Left renal pelvis (tissue), 4 donors: Measurements from ENCODE around the gene ABTB2. TPM values are rescaled to one million over a fixed set of nuclear protein-coding genes. Genes with fewer than 3 reads are reported as not detected.
"Not testable (repeated sequence)": the region's sequence is repeated elsewhere in the genome, so short reads cannot be mapped to it uniquely, and the experiment has no call there.

Experiments used
- DNase-seq, 4 donors: peaks; one replicate each; pipeline ENCODE4 v3.0.0-alpha.2; 2013; ENCODE audit warnings: low read depth in 4 of 4, low spot score in 3 of 4
- polyA plus RNA-seq, 4 donors: library from polyadenylated mRNA; unstranded; fragments of 120-200 nt; gene quantifications; one replicate each; pipeline ENCODE4 v1.2.1, GENCODE V29; 2013; ENCODE audit not compliant: insufficient read length in 4 of 4

ABTB2 gene
- 10 to 100 TPM in 1 of 4 donors, 1 to 10 TPM in 3; 4.4 to 13.9 (median 7.6) TPM for polyA plus RNA-seq

DNA sequence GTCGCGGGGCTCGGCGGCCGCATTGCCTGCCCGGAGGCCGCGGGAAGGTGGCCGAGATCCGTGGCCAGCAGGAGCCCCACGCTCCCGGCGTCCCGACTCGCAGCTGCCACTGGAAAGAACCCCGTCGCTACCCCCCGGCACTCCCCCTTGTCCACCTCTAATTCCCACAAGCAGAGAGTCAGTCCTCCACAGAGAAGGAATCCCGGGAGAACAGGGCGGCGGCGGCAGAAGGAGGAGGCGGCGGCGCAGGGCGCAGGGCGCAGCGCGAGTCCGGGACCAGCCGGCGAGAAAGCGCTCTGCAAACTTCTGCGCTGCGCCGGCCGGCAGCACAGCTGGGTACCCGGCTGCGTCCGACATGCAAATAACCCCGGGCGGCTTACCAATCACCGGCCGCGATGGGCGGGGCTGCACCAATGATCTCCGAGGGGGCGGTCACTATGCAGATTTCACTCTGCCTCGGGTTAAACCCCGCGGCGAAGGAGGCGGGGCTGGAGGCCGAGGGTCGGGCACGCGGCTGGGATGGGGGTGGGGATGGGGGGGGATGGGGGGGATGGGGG is at the start of gene ABTB2:
Gene ABTB2, minus strand, starts transcription at position 310 of the 557 bp plus-strand sequence.
- DNase-seq: peak; percentile 89 to 95 (median 94)

GRCh38 chr11:34407121-34407813 is 49.5 kb upstream of the ABTB2 start:
- no peak for DNase-seq

- DNase-seq: no peak
These were observed 48.6 kb upstream of the ABTB2 start for GRCh38 chr11:34406413-34406812.

DNA sequence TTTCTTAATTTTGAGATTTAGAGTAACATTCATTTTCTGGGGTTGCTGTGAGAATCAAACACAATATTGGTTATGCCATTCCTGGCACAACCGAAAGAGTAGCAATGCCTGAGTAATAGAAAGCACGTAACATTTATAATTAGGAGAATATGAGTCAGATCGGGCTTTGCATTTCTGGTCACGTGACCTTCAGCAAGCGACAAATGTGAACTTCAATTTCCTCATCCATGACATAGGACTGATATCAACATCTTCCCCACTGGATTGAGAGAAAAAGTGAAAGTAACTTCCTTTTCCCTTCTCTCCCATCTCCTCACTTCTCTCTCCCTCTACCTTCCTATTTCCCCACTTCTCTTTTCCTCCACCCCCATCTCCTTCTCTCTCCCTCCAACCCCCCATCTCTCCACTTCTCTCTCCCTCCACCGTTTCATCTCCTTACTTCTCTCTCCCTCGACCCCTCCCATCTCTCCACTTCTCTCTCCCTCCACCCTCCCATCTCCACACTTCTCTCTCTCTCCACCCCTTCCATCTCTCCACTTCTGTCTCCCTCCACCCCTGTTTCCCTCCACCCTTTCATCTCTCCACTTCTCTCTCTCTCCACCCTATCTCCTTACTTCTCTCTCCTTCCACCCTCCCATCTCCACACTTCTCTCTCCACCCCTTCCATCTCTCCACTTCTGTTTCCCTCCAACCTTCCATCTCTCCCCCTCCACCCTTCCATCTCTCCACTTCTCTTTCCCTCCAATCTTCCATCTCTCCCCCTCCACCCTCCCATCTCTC is 47.5 kb upstream of the ABTB2 start:
- no peak for DNase-seq

- DNase-seq: no peak
These were observed 46.5 kb upstream of the ABTB2 start for GRCh38 chr11:34404280-34404679.

GRCh38 chr11:34403431-34403830 is 45.6 kb upstream of the ABTB2 start:
- no peak for DNase-seq

DNA sequence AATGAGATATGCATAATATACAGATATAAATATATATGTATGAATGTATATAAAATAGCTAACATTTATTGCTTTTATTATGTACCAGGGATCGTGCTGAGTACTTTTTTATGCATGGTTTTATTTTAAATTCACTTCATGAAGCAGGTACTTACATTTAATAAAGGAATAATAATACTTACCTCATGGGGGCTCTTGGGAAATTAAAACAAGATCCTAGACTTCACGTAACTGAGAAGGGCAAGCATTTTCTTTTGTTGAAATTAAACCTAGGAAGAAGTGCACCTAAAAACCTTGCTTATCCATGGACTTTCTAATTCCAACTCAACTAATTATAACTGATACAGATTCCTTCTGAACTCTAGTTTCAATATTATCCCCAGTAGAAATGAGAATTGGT is 40.0 kb upstream of the ABTB2 start:
- no peak for DNase-seq

GRCh38 chr11:34397120-34397519 is 39.3 kb upstream of the ABTB2 start:
- no peak for DNase-seq

DNA sequence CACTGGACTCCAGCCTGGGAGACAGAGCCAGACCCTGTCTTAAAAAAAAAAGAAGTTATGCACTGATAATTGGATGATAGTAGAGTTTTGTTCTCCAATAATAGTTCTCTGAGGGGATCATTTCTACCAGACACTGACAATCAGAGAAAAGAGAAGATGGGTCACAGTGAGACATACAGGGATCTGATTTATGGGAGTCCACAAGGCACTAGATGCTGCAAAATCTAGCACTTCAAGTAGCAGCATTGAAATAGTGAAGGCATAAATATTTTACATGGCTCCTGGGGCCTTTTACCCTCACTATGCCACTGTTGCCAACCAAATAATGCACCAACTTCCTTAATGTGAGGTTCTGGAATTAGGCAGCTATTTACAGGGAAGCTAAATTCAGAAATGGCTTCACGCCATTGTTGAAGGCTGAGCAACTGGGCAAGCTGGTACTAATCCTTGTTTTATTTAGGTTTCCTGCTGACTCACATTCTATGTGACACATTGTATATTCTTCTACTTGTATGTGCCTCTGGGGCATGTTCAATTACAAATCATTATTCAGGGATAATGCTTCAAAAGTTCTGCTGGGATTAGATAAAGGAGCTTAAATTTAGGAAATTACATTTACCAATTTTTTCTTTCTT is 38.2 kb upstream of the ABTB2 start:
- DNase-seq: no peak

DNA sequence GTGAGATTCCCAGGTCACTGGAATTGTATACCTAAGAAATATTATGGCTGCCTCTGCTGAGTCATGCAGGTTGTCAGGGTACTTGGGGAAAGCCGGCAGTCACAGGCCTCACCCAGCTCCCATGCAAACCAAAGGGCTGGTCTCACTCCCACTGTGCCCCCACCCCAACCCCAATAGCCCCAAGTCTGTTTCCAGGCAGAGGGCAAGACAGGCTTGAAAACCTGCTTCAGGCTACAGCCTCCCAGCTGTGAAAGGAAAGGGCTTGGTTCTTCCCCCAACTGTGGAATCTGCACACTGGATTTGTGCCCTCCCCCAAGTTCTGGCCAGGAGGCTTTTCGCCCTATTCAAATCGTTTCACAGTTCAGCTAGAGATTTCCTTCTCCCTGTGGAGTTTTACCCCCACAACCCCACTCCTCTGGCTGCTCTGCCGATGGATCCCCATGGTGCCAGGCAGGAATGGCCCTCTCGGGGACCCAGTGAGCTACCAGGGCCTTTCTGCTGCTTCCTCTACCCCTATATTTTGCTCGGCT is 37.0 kb upstream of the ABTB2 start:
- DNase-seq: no peak

- no peak for DNase-seq
These were observed 29.8 kb upstream of the ABTB2 start for GRCh38 chr11:34387653-34388052.

- not testable (repeated sequence) for DNase-seq
These were observed 28.5 kb upstream of the ABTB2 start for GRCh38 chr11:34386356-34386755.

- DNase-seq: no peak
These were observed 24.9 kb upstream of the ABTB2 start for GRCh38 chr11:34382532-34383276.

- no peak for DNase-seq
These were observed 24.0 kb upstream of the ABTB2 start for GRCh38 chr11:34381775-34382174.

DNA sequence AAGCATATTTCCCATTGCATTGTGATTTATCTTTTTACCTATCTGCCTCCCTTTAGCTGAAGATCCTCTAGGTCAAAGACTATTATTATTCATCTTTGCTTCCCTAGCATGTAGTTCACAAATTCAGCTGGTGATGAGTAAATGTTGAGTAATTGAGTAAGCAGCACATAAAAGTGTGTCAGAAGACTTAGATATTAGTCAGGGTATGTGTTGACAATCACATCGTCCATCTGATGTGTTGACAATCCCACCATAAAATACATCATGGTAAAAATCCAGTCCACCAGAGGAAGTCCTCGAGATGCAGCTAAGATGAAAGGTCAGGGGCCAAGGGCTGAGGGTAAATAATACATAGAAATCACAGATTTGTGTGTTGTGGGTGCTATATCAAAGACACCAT is 22.9 kb upstream of the ABTB2 start:
- no peak for DNase-seq

DNA sequence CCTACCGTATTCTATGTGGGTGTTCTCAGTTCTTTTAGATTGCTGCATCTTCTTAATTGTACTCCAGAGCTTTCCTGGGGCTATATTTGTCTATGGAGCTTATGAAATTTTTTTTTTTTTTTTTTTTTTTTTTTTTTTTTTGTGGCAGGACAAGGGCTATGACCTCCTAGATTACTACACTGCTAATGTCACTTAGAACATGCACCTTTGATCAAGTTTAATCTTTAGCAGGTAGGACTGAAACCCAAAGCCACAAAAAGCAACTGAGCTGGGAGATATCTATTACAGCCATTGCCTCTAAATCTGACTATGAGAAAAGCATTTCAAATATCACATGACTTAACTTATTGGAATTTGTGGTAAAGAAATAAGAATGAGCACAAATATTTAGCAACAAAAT is 21.7 kb upstream of the ABTB2 start:
- DNase-seq: no peak

DNA sequence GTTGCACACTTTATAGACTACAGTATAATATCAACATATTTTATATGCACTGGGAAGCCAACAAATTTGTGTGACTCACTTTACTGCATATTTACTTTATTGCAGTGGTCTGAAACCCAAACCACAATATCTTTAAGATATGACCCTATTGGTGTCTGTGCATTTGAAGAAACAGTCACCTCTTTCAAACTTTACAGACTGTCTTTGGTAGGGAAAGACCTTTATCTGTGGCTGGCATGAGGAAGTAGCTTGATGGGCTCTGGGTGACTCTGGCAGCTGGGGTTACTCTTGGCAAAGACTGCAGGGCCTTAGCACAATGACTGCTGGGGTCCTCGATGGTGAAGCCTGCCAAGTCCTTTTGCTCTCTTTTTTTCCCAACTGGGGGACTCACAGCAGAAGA is 21.3 kb upstream of the ABTB2 start:
- no peak for DNase-seq

GRCh38 chr11:34373727-34374126 is 15.9 kb upstream of the ABTB2 start:
- DNase-seq: no peak

- no peak for DNase-seq
These were observed 8.7 kb upstream of the ABTB2 start for GRCh38 chr11:34366522-34366921.

DNA sequence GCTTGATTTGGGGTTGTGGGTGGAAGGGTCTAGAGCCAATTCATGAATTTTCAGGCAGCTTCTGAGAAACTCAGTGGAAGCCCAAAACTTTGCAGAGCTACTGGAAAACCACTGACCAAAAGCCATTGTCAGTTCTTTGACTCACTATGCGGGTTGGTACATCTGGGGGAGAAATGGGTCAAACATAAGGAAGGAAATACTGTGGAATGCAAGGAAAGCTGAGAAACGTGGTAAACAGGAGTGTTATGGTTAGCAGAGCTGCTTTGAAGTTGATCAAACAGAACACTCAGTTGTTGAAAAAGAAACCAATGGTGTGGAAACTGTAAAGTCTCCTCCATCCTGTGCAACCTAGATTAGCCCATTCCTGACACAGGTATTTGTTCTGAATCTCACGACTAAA is 6.3 kb upstream of the ABTB2 start:
- no peak for DNase-seq
